Measurements from ENCODE around the gene BLTP2.

The BLTP2 gene

GRCh38 chr17:28644787-28645575 is at the start of gene BLTP2:
BLTP2 (minus strand) TSS chr17:28645158; CDS start chr17:28645056, 102 bp downstream.
- TF ChIP-seq CTCF (IDR thresholded peaks at IDR 0.05; ENCODE audit: control insufficient read depth, extremely low read depth, insufficient read depth) = no peak
- peak; percentile 78 for DNase-seq (ENCODE audit: low read depth)
- peak within 1 kb of the TSS; percentile 99 for H3K4me3 ChIP-seq (ENCODE audit: low read depth, low read length)

- TF ChIP-seq CTCF (IDR thresholded peaks at IDR 0.05; ENCODE audit: control insufficient read depth, extremely low read depth, insufficient read depth) = no peak
- DNase-seq (ENCODE audit: low read depth) = no peak
- no peak overlapping the region for H3K4me3 ChIP-seq (ENCODE audit: low read depth, low read length)
These were observed 48.9 kb upstream of the BLTP2 start for GRCh38 chr17:28693869-28694268.

GRCh38 chr17:28689011-28689410 is 44.1 kb upstream of the BLTP2 start:
- no peak for DNase-seq (ENCODE audit: low read depth)
- no peak overlapping the region for H3K4me3 ChIP-seq (ENCODE audit: low read depth, low read length)
- TF ChIP-seq CTCF (IDR thresholded peaks at IDR 0.05; ENCODE audit: control insufficient read depth, extremely low read depth, insufficient read depth) = no peak

- H3K4me3 ChIP-seq (ENCODE audit: low read depth, low read length) = no peak overlapping the region
- DNase-seq (ENCODE audit: low read depth) = no peak
- TF ChIP-seq CTCF (IDR thresholded peaks at IDR 0.05; ENCODE audit: control insufficient read depth, extremely low read depth, insufficient read depth) = no peak
These were observed 43.5 kb upstream of the BLTP2 start for GRCh38 chr17:28688481-28688880.

- no peak for TF ChIP-seq CTCF (IDR thresholded peaks at IDR 0.05; ENCODE audit: control insufficient read depth, extremely low read depth, insufficient read depth)
- no peak overlapping the region for H3K4me3 ChIP-seq (ENCODE audit: low read depth, low read length)
- no peak for DNase-seq (ENCODE audit: low read depth)
These were observed 41.3 kb upstream of the BLTP2 start for GRCh38 chr17:28686296-28686695.

- no peak for TF ChIP-seq CTCF (IDR thresholded peaks at IDR 0.05; ENCODE audit: control insufficient read depth, extremely low read depth, insufficient read depth)
- H3K4me3 ChIP-seq (ENCODE audit: low read depth, low read length) = no peak overlapping the region
- no peak for DNase-seq (ENCODE audit: low read depth)
These were observed 40.4 kb upstream of the BLTP2 start for GRCh38 chr17:28685366-28685765.

- peak; percentile 65 for DNase-seq (ENCODE audit: low read depth)
- peak; percentile 60 for TF ChIP-seq CTCF (IDR thresholded peaks at IDR 0.05; ENCODE audit: control insufficient read depth, extremely low read depth, insufficient read depth)
- no peak overlapping the region for H3K4me3 ChIP-seq (ENCODE audit: low read depth, low read length)
These were observed 40.0 kb upstream of the BLTP2 start for GRCh38 chr17:28684963-28685362.
